Kidney (tissue), 14 donors: Measurements from ENCODE around the gene LRRIQ4. TPM values are rescaled to one million over a fixed set of nuclear protein-coding genes. Genes with fewer than 3 reads are reported as not detected.

ENCODE experiments used
- DNase-seq, 5 donors: peaks; one replicate each; pipeline ENCODE4 v3.0.0-alpha.2; 2013 to 2020
- FAIRE-seq: peaks from 2 replicates; lab custom pipeline; 2012; peaks lifted over from hg19 to GRCh38; lab: Jason Lieb, UNC
- H3K27ac ChIP-seq, 2 donors: one replicate each; pipeline ENCODE4 v1.7.0; 2013; ENCODE audit warnings: low read depth in 2 of 2, low read length in 2 of 2, inconsistent platforms in 1 of 2
- H3K27me3 ChIP-seq: one replicate; pipeline ENCODE4 v1.7.1; 2013; ENCODE audit warnings: low read length, inconsistent platforms; ENCODE audit not compliant: control insufficient read depth, insufficient read depth
- H3K36me3 ChIP-seq, 3 donors: one replicate each; pipeline versions ENCODE4 v1.7.0 to v1.7.1; 2013; ENCODE audit warnings: low read length in 3 of 3, control low read depth in 1 of 3, inconsistent platforms in 1 of 3; ENCODE audit not compliant: insufficient read depth in 3 of 3, control insufficient read depth in 2 of 3
- H3K4me1 ChIP-seq, 3 donors: one replicate each; pipeline versions ENCODE4 v1.7.0 to v1.7.1; 2013; ENCODE audit warnings: low read length in 3 of 3, inconsistent platforms in 1 of 3, low read depth in 1 of 3; ENCODE audit not compliant: control insufficient read depth in 2 of 3, insufficient read depth in 2 of 3
- H3K4me3 ChIP-seq, 3 donors: one replicate each; pipeline versions ENCODE4 v1.7.0 to v1.8.1; 2013; ENCODE audit warnings: low read length in 3 of 3, control low read depth in 1 of 3, inconsistent platforms in 1 of 3
- H3K9ac ChIP-seq, 3 donors: one replicate each; pipeline versions ENCODE4 v1.7.0 to v1.7.1; 2013; ENCODE audit warnings: low read length in 3 of 3, control low read depth in 1 of 3, inconsistent platforms in 1 of 3
- H3K9me3 ChIP-seq, 3 donors: one replicate each; pipeline versions ENCODE4 v1.7.0 to v1.7.1; 2013; ENCODE audit warnings: low read length in 3 of 3, control low read depth in 1 of 3, inconsistent platforms in 1 of 3; ENCODE audit not compliant: control insufficient read depth in 2 of 3, insufficient read depth in 1 of 3
- intact Hi-C: fragments of 100-400 bp; cut with DNase I; formaldehyde crosslinking; loops from one replicate; pipeline ENCODE4 v1.11.1; 2022
- polyA plus RNA-seq: library from polyadenylated mRNA; stranded (reverse); fragments of 350-450 nt; fragmentation: Illumina TruSeq; extraction: RNeasy Lipid Tissue Mini Kit (QIAGEN cat#74804); gene quantifications from one replicate; pipeline ENCODE4 v1.2.3, GENCODE V29; 2014; ENCODE audit warnings: low read depth, low replicate concordance; ENCODE audit not compliant: insufficient read depth
- total RNA-seq: library from RNA; stranded (reverse); fragmentation: NEBNext Ultra II Directional; extraction: Animal tissue kit (Norgen Biotek cat#: 25700); gene quantifications from one replicate; pipeline ENCODE4 v1.2.1, GENCODE V29; 2021
- TF ChIP-seq, protein P1 (sequence below): IDR thresholded peaks from 3 replicates; pipeline ENCODE4 v1.5.1; 2012; ENCODE audit warnings: mild to moderate bottlenecking, moderate library complexity, borderline replicate concordance; ENCODE audit not compliant: insufficient read depth; ENCODE audit errors: extremely low read depth
- donor health status: control.
- donor health status: control.
- donor health status: control.
- donor health status: control.
- donor health status: control.
- donor health status: DM: yes; HTN: yes; CAD: no.
- donor health status: Normal renal cell carcinoma (clear cell type).

Gene LRRIQ4
- total and polyA plus RNA-seq, 2 donors from 2014 or later, result not detected

DNA sequence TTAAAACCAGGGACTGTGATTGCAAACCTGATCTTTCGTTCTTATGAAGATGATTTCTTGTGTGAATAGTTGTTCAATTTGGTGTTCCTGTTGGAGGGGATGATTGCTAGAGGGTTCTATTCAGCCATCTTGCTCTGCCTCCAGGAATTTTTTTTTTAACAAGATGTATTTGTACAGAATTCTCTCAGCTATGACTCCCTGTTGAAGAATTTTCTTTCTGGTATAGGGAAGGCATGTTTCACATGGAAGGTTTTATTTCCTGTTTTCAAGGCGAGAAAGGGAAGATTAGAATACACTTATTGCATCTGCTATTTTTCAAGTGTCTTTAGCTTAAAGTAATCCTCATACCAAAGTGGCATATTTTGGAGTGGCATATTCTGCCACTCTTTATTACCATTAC, 5.6 kb downstream of the LRRIQ4 start:
- Histone ChIP-seq H3K4me3 (no peak overlapping the region), H3K27me3 (no peaks in the 10 kb centered on the region), H3K9ac (no peak overlapping the region), H3K27ac (no peak overlapping the region), H3K4me1 (peaks cover 0 to under 1% (median 0%) of the 10 kb centered on the region in 3 donors), H3K9me3 (peaks cover 0 to 7% (median 0%) of the 10 kb centered on the region in 3 donors), H3K36me3 (no peaks in the 10 kb centered on the region)
- TF ChIP-seq, protein P1, sequence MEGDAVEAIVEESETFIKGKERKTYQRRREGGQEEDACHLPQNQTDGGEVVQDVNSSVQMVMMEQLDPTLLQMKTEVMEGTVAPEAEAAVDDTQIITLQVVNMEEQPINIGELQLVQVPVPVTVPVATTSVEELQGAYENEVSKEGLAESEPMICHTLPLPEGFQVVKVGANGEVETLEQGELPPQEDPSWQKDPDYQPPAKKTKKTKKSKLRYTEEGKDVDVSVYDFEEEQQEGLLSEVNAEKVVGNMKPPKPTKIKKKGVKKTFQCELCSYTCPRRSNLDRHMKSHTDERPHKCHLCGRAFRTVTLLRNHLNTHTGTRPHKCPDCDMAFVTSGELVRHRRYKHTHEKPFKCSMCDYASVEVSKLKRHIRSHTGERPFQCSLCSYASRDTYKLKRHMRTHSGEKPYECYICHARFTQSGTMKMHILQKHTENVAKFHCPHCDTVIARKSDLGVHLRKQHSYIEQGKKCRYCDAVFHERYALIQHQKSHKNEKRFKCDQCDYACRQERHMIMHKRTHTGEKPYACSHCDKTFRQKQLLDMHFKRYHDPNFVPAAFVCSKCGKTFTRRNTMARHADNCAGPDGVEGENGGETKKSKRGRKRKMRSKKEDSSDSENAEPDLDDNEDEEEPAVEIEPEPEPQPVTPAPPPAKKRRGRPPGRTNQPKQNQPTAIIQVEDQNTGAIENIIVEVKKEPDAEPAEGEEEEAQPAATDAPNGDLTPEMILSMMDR, result no peak
- FAIRE-seq, result no peak
- intact Hi-C loops, result no loop called here
- no peak for DNase-seq

DNA sequence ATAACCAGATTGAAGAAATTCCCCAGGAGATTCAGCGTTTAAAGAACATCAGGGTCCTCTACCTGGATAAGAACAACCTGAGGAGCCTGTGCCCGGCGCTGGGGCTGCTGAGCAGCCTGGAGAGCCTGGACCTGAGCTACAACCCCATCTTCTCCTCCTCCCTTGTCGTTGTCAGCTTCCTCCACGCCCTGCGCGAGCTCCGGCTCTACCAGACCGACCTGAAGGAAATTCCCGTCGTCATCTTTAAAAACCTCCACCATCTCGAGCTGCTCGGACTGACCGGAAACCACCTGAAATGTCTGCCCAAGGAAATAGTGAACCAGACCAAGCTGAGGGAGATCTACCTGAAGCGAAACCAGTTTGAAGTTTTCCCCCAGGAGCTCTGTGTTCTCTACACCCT, 9.4 kb downstream of the LRRIQ4 start:
- no peak for FAIRE-seq
- intact Hi-C loops, result no loop called here

DNA sequence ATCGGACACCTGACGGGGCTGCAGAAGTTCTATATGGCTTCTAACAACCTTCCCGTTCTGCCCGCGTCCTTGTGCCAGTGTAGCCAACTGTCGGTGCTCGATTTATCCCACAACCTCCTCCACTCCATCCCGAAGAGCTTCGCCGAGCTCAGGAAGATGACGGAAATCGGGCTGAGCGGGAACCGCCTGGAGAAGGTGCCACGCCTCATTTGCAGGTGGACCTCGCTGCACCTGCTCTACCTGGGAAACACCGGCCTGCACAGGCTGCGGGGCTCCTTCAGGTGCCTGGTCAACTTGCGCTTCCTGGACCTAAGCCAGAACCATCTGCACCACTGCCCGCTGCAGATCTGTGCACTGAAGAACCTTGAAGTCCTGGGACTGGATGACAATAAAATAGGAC, 9.9 kb downstream of the LRRIQ4 start:
- Histone ChIP-seq H3K9ac (no peak overlapping the region), H3K36me3 (no peaks in the 10 kb centered on the region), H3K27ac (no peak overlapping the region), H3K4me3 (no peak overlapping the region), H3K27me3 (no peaks in the 10 kb centered on the region), H3K9me3 (no peaks in the 10 kb centered on the region), H3K4me1 (no peaks in the 10 kb centered on the region)
- FAIRE-seq (no peak), DNase-seq (no peak)
- TF ChIP-seq, protein P1, result no peak
- intact Hi-C loops, result no loop called here

More for the DNA sequence above, 9.4 kb downstream of the LRRIQ4 start:
- H3K9me3 ChIP-seq, result no peaks in the 10 kb centered on the region
- H3K27ac ChIP-seq, result no peak overlapping the region
- no peaks in the 10 kb centered on the region for H3K4me1 ChIP-seq
- DNase-seq, result no peak
- H3K9ac ChIP-seq, result no peak overlapping the region
- TF ChIP-seq, protein P1, result no peak
- no peaks in the 10 kb centered on the region for H3K36me3 ChIP-seq
- H3K4me3 ChIP-seq, result no peak overlapping the region
- H3K27me3 ChIP-seq, result no peaks in the 10 kb centered on the region

DNA sequence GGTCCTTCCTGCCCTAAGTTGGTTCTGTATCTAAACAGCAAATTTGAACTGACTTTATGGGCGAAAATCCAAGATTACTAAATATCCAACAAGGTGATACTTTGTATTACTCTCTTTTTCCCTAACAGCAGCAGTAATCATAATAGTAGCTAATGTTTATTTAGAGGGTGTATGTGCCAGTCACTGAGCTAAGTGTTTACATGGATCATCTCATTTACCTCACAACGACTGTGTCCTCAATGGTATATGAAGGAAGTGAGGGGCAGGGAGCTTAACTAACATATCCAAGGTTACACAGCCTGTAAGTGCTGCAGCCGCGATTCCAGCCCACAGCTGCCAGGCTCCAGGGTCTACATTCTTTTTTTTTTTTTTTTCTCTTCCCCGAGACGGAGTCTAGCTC, 10.3 kb downstream of the LRRIQ4 start:
- TF ChIP-seq, protein P1, result no peak
- H3K36me3 ChIP-seq, result no peaks in the 10 kb centered on the region
- FAIRE-seq (no peak), DNase-seq (no peak)
- no peak overlapping the region for H3K9ac ChIP-seq
- intact Hi-C loops, result no loop called here
- no peaks in the 10 kb centered on the region for H3K27me3 ChIP-seq
- no peak overlapping the region for H3K4me3 ChIP-seq
- H3K9me3 ChIP-seq, result no peaks in the 10 kb centered on the region
- no peaks in the 10 kb centered on the region for H3K4me1 ChIP-seq
- H3K27ac ChIP-seq, result no peak overlapping the region
